Frontal cortex (tissue), 4 donors: ENCODE measurements around the gene TRIM7. TPM values are rescaled to one million over a fixed set of nuclear protein-coding genes. Genes with fewer than 3 reads are reported as not detected.
A peak's percentile ranks its signal among the peaks of the same experiment; 100 is the strongest.

ENCODE experiments used
- DNase-seq, 2 donors: peaks; one replicate each; pipeline ENCODE4 v3.0.0; 2012; ENCODE audit warnings: low spot score in 2 of 2
- FAIRE-seq: peaks from 2 replicates; lab custom pipeline; 2012; peaks lifted over from hg19 to GRCh38; lab: Jason Lieb, UNC
- total RNA-seq: library from RNA; depleted of rRNA; stranded (reverse); fragments of >200 nt; gene quantifications from one replicate; pipeline ENCODE4 v1.2.3, GENCODE V29; 2014
- donor health status: control.
- donor health status: control.
- donor health status: control.

Gene TRIM7
- total RNA-seq, 1 donor from 2014 or later, result 2.0 TPM

DNA sequence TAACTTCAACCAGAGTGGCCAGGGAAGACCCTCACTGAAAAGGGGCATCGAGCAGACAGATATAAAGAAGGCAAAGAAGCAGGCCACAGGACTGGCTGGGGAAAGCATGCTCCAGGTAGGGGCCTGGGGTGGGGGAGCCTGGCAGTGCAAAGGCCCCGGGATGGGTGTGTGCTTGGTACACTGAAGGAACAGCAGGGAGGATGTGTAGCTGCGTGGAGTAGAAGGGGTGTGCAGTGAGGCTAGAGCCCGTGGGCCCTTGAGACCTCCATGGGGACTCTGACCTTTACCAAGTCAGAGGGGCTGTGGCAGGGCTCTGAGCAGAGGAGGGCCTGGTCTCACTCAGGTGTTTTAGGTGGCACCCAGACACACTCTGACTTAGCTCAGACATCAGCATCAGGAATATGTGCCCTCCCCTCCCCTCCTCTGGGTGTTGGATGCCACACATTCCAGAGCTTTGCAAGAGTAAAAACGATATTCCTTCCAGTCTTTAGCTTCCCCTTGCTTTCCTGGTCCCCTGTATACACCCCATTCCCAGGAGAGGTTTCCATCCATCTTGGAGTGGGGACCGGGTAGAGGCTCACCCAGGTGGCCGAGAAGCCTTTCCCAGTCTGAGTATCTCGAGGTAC is 7.6 kb downstream of the TRIM7 start:
- FAIRE-seq (no peak), DNase-seq (no peak)

DNA sequence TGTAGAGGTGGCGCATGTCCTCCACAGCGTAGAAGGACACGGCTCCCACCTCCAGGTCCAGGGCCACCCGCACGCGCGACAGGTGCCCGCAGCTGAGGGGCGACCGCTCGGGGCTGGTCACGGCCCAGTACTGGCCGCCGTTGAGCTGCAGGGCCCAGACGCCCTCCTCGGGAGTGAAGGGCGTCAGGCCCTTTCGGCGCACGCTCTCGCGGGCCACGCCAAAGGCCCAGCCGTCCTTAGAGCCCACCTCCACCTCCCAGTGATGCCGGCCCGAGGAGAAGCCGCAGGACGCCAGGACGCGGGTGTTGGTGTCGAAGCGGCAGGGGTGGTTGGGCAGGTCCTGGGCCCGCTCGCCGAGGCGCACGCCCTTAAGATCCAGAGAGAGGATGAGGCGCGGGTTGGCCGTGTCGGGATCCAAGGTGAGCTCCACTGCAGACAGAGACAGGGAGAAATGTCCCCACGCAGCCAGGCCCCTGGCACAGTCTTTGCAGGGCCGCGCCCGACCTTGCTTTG is 9.7 kb downstream of the TRIM7 start:
- DNase-seq, result no peak
- FAIRE-seq, result no peak

DNA sequence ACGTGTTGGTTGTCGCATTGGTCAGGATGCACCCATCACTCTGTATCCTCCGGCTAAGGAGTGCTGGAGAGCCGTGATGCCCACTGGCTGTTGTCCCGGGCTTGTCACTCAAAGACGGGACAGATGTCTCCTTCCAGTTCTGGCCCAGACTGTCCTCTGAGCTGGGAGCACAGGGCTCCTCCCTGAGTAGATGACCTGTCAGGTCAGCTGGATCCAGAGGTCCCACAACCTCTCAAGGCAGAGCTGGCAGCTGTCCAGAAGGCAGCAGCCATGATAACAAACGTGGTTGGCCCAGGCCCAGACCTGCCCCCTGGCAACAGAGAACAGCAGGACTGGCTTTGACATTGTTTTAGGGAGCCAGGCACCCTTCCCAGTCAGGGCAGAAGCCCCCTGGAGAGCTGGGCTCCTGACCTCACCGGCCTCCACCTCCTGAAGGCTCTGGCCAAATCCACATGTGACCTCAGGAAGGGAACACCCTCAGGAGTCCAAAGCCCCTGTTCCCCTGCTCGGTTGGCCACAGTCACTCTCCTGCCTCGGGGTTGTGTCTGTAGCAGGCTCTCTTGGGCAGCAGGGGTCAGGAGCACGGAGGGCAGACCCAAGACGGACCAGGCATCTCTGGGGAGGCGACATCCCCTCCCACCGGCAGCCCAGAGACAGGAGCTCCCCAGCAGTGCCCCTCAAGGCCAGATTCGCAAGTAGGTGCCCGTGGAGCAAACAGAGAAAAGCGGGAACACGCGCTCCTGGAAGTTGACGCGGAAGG is 10.3 kb downstream of the TRIM7 start:
- FAIRE-seq, result no peak
- peak in 1 of 2 donors; percentile 22 for DNase-seq

DNA sequence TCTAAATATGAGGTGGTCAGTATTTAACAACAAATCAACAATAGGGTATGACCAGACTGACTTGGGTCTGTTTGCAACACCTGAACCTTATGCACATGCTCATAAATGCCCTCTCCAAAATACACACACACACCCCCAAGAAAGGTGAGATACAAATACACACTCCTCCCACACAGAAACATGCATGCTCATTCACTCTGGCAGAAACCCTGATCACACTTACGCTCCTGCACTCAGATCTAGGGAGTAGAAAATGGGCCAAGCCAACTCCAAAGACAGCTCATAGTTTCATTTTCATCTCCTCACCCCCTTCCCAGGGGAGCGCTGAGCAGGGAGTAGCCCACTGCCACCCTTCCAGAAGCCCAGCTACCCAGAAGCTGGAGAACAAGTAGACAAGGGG is 11.3 kb downstream of the TRIM7 start:
- no peak for FAIRE-seq
- peak in 1 of 2 donors; percentile 25 for DNase-seq

GRCh38 chr5:181192337-181193046 is 12.5 kb downstream of the TRIM7 start:
- no peak for FAIRE-seq
- peak in 1 of 2 donors; percentile 34 for DNase-seq

DNA sequence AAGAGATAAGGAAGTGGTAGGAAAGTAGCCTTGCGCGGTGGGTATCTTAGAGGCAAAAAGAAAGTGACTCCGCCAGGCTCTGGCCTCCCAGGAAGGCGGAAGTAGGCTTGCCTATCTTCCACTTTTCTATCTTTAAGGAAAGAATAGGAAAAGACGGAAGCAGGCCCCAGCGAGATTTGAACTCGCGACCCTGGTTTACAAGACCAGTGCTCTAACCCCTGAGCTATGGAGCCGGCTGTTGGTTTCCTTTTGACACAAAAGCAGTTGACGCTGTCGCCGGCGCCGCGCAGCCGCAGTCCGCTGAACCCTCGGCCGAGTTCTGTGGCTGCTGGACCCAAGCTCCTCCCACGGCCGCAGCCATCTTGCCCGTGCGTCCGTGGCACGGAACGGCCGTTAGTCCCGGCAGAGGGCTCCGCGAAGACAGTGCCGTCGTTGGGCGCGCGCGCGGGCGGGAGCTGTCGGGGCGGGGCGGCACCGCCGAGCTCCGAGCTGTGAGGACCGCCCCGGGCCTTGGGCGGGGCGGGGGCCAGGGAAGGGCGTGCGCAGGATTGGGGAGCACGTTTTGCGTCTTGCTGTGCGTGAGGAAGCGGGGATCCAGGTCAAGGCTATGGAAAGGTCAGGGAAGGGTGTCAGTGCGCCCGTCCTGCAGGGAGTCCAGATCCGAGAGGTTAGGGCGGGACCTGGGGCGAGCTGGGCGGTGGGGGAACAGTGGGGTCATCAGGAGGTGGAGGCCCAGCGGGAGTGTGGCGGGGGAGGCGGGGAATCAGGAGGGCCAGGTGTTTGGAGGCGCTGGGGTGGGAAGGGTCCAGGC is 13.3 kb downstream of the TRIM7 start:
- DNase-seq, result peak; percentile 92 to 95
- FAIRE-seq, result no peak

- FAIRE-seq (no peak), DNase-seq (peak in 1 of 2 donors; percentile 45)
Measured at GRCh38 chr5:181190711-181191525, 14.1 kb downstream of the TRIM7 start.

DNA sequence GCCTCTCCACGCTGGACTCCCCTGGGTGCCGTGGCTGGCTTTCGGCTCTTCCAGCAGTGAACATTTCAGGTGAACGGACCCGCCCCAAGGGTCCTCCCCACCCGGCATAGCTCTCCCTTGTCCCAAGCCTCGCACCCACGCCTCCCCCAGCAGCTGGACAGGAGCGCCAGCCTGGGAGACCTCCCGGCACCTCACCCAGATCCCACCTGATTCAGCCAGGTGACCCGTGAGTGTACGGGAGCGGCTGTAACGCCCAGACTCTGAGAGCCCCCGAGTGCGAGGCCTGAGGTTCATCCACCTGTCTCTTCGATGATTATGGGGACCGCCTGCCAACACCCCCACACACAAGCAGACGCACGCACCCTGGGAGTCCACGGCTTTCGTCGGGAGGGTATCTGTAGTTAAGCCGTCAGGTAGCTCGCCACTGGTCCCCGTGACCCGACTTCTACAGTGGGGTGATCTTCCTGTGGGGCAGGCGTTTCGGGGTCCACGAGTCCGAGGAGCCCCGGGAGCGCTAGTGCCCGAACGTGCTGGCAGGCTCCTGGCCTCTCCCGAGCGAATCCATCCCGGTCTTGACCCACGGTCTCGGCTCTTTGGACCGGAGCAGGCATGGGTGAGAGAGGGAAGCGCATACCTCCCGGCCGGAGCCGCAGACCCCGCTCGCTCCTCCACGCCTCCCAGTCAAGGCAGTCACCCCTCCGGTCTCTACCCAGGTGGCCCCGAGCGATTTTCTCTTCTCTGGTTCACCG is 14.9 kb downstream of the TRIM7 start:
- FAIRE-seq (no peak), DNase-seq (no peak)

GRCh38 chr5:181189363-181189961 is 15.5 kb downstream of the TRIM7 start:
- no peak for FAIRE-seq

GRCh38 chr5:181188700-181189362 is 16.2 kb downstream of the TRIM7 start:
- FAIRE-seq (no peak), DNase-seq (no peak)

More at GRCh38 chr5:181189363-181189961, 15.5 kb downstream of the TRIM7 start:
- no peak for DNase-seq

DNA sequence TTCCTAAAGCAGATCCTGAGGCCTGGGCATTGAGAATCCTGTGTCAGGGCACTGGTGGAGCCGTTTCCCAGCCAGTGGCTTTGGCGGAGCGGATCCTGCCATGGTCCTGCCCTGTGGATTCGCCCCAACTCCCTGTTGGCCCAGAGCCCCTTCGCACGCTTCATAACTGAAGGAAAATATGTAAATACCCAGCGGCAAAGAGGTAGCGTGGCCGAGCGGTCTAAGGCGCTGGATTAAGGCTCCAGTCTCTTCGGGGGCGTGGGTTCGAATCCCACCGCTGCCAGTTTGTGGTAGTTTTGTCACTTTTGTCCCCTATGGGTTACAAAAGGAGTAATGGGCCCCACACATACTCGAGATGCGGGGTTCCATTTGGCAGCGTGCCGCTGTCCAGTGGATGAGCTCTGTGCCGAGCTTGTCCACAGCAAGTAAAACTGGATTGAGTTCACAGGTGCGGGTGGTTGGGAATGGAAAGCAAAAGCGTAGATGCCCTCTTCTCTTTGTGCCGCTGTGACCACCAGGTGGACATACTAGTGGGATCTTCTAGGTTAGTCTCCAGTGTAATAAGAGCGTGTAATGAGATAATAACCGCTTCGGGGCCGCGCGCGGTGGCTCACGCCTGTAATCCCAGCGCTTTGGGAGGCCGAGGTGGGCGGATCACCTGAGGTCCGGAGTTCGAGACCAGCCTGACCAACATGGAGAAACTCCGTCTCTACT is 17.3 kb downstream of the TRIM7 start:
- FAIRE-seq (no peak), DNase-seq (no peak)

DNA sequence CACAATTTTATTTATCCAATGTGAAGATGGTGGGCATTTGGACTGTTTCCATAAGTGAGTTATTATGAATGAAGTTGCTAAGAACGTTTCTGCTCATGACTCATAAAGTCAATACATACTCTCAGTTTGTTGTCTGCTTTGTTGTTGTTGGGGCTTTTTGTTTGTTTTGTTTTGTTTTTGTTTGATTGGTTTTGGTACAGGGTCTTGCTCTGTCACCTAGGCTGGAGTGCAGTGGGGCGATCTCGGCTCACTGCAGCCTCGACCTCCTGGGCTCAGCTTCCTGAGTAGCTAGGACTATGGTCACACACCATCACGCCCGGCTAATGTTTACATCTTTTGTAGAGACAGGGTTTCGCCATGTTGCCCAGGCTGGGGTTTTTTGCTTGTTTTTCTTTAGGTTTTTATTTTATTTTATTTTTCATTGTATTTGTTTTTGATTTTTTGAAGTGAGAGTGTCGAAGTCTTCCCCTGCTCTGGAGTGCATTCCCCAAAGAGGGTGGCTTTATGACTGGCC is 18.0 kb downstream of the TRIM7 start:
- DNase-seq, result no peak
- FAIRE-seq, result no peak

DNA sequence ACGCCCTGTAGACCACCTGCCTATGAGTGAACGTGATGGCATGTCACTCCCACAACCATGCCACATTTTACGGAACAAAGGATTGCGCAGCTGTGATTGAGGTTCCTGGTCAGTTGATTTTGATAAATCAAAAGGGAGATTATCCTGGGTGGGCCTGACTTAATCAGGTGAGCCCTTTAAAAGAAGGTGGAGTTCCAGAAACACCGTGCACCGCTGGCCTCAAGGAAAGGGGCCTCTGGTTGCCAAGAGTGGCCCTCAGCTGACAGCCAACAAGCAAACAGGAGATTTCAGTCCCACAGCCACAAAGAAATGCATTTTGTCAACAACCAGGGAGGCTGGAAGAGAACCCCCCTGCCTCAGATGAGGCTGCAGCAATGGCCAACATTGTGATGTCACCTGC is 19.0 kb downstream of the TRIM7 start:
- no peak for FAIRE-seq
- peak in 1 of 2 donors; percentile 6 for DNase-seq

DNA sequence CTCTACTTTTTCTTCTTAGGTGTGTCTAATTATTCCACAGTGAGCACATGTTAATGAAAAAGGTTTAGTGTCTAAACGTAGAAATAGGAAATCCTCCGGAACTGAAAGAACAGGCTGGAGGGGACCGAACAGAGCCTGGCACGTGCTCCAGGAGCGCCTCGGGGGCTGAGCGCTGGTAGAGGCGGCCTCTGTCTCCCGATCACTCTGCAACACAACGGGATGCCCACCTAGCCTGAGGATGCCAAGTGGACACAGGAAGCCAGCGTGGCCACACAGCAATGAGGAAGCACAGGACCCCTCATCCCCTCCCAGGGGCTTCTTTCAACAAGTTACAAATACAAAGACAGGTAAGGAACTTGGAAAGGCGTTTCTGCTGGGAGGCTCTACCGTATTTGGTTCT is 19.4 kb downstream of the TRIM7 start:
- no peak for FAIRE-seq
- DNase-seq, result peak in 1 of 2 donors; percentile 5

GRCh38 chr5:181184845-181185216 is 20.2 kb downstream of the TRIM7 start:
- no peak for DNase-seq
- no peak for FAIRE-seq

DNA sequence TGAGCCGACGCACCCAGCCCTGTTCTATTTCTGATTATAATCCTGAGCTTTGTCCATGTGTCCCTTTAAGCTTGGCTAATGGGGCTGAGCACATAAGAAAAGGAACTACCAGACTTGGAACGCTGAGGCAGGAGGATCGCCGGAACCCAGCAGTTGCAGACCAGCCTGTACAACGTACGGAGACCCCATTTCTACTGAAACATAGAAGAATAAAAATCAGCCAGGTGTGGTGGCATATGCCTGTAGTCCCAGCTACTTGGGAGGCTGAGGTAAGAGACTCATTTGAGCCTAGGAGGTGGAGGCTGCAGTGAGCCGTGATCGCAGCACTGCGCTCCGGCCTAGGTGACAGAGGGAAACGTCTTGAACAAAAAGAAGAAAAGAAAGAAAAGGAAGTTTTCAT is 22.3 kb downstream of the TRIM7 start:
- DNase-seq (no peak), FAIRE-seq (no peak)
